Glomerular endothelial cell (primary cell): ENCODE measurements around the gene OR1L8. TPM values are rescaled to one million over a fixed set of nuclear protein-coding genes. Genes with fewer than 3 reads are reported as not detected.

Experiments
- DNase-seq: peaks from one replicate; pipeline ENCODE4 v3.0.0-alpha.2; 2011; ENCODE audit warnings: low read depth, low spot score; ENCODE audit errors: extremely low read depth
- total RNA-seq: library from RNA; depleted of rRNA; stranded (reverse); fragments of >200 nt; gene quantifications from 2 replicates; pipeline ENCODE4 v1.2.3, GENCODE V29; 2015

Gene OR1L8
- total RNA-seq, 1 donor from 2014 or later: 1.1 TPM

DNA sequence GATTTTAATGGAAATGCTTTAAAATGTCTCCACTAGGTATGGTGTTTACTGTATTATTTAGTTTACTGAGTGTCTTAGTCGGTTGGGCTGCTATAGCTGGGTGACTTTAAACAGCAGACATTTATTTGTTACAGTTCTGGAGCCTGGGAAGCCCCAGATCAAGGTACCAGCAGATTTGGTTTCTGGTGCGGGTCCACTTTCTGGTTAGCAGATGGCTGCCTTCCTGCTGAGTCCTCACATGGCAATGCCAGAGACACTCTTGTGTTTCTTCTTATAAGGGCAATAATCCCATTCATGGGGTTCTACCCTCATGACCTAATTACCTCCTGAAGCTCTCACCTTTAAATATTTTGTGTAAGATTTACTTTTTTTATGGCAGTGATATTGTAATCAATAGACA is 65.0 kb downstream of the OR1L8 start:
- DNase-seq: no peak

Other genes with a start within 250 kb of the OR1L8 start
- 1.1 and 4.2 TPM in 2 replicates for gene PTGS1, start 212.4 kb downstream of the OR1L8 start, total RNA-seq
- not detected in 2 replicates for gene OR1J1, start 105.5 kb downstream of the OR1L8 start, total RNA-seq
- gene OR1J2, start 72.6 kb downstream of the OR1L8 start, total RNA-seq: not detected in 2 replicates
- gene OR1J4, start 64.2 kb downstream of the OR1L8 start, total RNA-seq: not detected in 2 replicates
- gene OR1N1, start 56.1 kb downstream of the OR1L8 start, total RNA-seq: not detected in 2 replicates
- not detected in 2 replicates for gene OR1N2, start 30.3 kb downstream of the OR1L8 start, total RNA-seq
- not detected in 2 replicates for gene OR1Q1, start 31.4 kb upstream of the OR1L8 start, total RNA-seq
- gene OR1B1, start 74.2 kb upstream of the OR1L8 start, total RNA-seq: 0.39 TPM in 1 of 2 replicates, not detected in the other
- not detected in 2 replicates for gene OR1L1, start 78.3 kb upstream of the OR1L8 start, total RNA-seq
- not detected in 2 replicates for gene OR1L3, start 91.7 kb upstream of the OR1L8 start, total RNA-seq
- not detected in 2 replicates for gene OR1L4, start 140.6 kb upstream of the OR1L8 start, total RNA-seq
- gene OR1L6, start 158.9 kb upstream of the OR1L8 start, total RNA-seq: not detected in 2 replicates
- gene OR5C1, start 205.5 kb upstream of the OR1L8 start, total RNA-seq: not detected in 2 replicates
- gene OR1K1, start 216.7 kb upstream of the OR1L8 start, total RNA-seq: not detected in 2 replicates
- gene PDCL, start 245.2 kb upstream of the OR1L8 start, total RNA-seq: 42.6 and 49.5 TPM in 2 replicates